ENCODE results near the gene PDE1C.

PDE1C gene

GRCh38 chr7:31997423-31997822 is 72.8 kb downstream of the PDE1C start:
- in situ Hi-C loops (cut with HindIII; ENCODE audit: low sequenced_read_pairs): no loop called here
- no peak for TF ChIP-seq CTCF (IDR thresholded peaks at IDR 0.05; ENCODE audit: low read depth, low read length)
- H3K4me3 ChIP-seq (ENCODE audit: low read depth, low read length): no peak overlapping the region
- no peak for DNase-seq (ENCODE audit: low read depth, low spot score)

- TF ChIP-seq CTCF (IDR thresholded peaks at IDR 0.05; ENCODE audit: low read depth, low read length): no peak
- in situ Hi-C loops (cut with HindIII; ENCODE audit: low sequenced_read_pairs): no loop called here
Measured at GRCh38 chr7:31995134-31995533, 75.1 kb downstream of the PDE1C start.

GRCh38 chr7:31991846-31992245 is 78.4 kb downstream of the PDE1C start:
- no peak for TF ChIP-seq CTCF (IDR thresholded peaks at IDR 0.05; ENCODE audit: low read depth, low read length)
- no peak overlapping the region for H3K4me3 ChIP-seq (ENCODE audit: low read depth, low read length)
- DNase-seq (ENCODE audit: low read depth, low spot score): peak; percentile 55
- in situ Hi-C loops (cut with HindIII; ENCODE audit: low sequenced_read_pairs): no loop called here

More at GRCh38 chr7:31995134-31995533, 75.1 kb downstream of the PDE1C start:
- H3K4me3 ChIP-seq (ENCODE audit: low read depth, low read length): no peak overlapping the region
- no peak for DNase-seq (ENCODE audit: low read depth, low spot score)

GRCh38 chr7:31991406-31991805 is 78.8 kb downstream of the PDE1C start:
- TF ChIP-seq CTCF (IDR thresholded peaks at IDR 0.05; ENCODE audit: low read depth, low read length): no peak
- DNase-seq (ENCODE audit: low read depth, low spot score): no peak
- in situ Hi-C loops (cut with HindIII; ENCODE audit: low sequenced_read_pairs): no loop called here
- no peak overlapping the region for H3K4me3 ChIP-seq (ENCODE audit: low read depth, low read length)

GRCh38 chr7:31986878-31987518 is 83.2 kb downstream of the PDE1C start:
- no peak for TF ChIP-seq CTCF (IDR thresholded peaks at IDR 0.05; ENCODE audit: low read depth, low read length)
- in situ Hi-C loops (cut with HindIII; ENCODE audit: low sequenced_read_pairs): no loop called here
- DNase-seq (ENCODE audit: low read depth, low spot score): peak; percentile 26
- H3K4me3 ChIP-seq (ENCODE audit: low read depth, low read length): no peak overlapping the region

GRCh38 chr7:31982962-31983361 is 87.2 kb downstream of the PDE1C start:
- no peak for TF ChIP-seq CTCF (IDR thresholded peaks at IDR 0.05; ENCODE audit: low read depth, low read length)
- no peak overlapping the region for H3K4me3 ChIP-seq (ENCODE audit: low read depth, low read length)
- in situ Hi-C loops (cut with HindIII; ENCODE audit: low sequenced_read_pairs): no loop called here
- DNase-seq (ENCODE audit: low read depth, low spot score): no peak

All from astrocyte of the spinal cord (primary cell).